Adipose tissue (tissue), 3 donors: ENCODE data around the gene ROBO1. TPM values are rescaled to one million over a fixed set of nuclear protein-coding genes. Genes with fewer than 3 reads are reported as not detected.

Experiments
- H3K27ac ChIP-seq: one replicate; pipeline ENCODE4 v1.5.1; 2013; ENCODE audit warnings: low read depth, low read length
- WGBS, 3 donors: extraction: QIAGEN DNeasy Blood & Tissue Kit; methylation state at CpG; one replicate each; pipeline ENCODE4 v1.1.7; 2013; 5-methylcytosine and 5-hydroxymethylcytosine counted together
- polyA plus RNA-seq, 3 donors: library from polyadenylated mRNA; stranded (reverse); fragments of 200-250 nt; gene quantifications; one replicate each; pipeline ENCODE4 v1.2.3, GENCODE V29; 2013
- donor health status: healthy with polysubstance abuse.
- donor health status: Bipolar disorder and iron deficiency.
- donor health status: healthy.

The ROBO1 gene
- polyA plus RNA-seq, 3 donors, result 1.8 to 12.3 (median 5.8) TPM

DNA sequence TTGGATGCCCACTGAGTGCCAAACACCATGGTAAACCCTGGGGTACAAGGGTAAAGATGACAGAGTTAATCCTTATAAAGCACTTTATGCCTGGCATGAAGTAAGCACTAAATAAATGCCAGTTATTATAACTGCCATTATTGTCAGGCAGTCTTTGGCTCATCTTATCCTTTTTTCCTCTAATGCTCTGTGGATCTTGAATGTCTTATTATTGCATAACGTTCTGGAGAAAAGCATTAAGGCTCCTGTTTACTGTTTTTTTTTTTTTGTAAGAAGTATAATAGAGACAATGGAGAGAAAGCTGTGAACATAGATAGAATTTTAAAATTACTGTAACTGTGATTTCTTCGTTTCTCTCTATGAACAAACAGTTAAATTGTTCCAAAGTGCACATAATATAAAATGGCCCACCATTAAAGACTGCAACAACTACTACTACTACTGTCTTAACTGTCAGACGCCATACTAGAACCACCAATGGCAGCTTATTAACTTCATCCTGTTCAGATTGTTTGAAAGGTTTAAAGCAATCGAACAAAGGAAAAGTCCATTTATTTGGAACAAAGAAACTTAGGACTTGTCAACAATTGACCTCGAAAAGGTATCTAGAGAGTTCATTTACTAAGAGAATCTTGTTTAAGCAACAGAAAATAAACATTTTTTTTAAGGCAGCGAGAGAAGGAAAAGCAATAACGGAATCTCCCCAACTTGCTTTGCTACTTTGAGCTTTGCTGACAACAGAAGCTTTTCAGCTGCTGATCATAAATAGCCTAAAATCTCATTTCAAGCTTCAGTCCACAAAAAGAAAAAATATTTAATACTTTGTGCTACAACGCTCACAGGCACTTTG lies 520.7 kb downstream of the ROBO1 start:
- 25 to 48% (median 40%) methylated on average over 8 of the region's 8 CpGs for WGBS, 3 donors
- no peak overlapping the region for H3K27ac ChIP-seq

DNA sequence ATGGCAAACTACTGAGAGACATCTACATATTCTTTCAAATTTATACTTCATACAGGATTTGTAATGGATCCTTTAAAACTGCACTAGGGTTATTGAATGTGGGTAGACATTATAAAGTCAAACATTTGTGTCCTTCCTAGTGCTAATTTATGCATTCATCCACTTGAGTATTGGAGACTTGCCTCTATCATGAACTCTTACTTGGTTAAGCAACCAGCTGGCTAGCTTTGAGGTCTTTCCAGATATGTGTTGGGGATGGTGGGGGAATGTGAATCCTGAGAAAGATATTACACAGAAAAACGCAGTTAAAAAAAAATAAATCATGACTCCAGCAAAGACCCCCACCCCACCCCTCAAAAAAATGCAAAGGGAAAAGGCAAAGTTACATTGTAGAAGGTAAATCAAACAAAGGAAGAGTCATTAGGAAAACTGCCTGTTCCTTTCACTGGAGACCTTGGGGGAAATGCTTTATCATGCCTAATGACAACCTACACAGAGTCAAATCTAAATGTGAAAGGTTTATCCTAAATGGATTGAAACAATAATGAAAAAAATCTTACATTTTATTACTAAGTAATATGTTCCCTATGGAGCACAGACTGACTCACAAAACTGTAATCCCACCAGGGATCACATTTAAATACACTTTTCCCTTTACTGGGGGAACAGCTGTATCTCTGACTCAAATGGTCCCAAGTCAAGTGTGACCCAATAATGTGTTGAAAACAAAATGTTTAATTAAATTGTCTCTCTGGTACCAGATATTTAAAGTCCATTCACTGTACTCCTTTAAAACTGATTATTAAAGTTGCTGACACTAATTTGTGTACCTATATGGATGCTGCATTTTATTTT lies 522.3 kb downstream of the ROBO1 start:
- no peak overlapping the region for H3K27ac ChIP-seq
- 3 to 35% (median 14%) methylated on average over 1 of the region's 1 CpG for WGBS, 3 donors

DNA sequence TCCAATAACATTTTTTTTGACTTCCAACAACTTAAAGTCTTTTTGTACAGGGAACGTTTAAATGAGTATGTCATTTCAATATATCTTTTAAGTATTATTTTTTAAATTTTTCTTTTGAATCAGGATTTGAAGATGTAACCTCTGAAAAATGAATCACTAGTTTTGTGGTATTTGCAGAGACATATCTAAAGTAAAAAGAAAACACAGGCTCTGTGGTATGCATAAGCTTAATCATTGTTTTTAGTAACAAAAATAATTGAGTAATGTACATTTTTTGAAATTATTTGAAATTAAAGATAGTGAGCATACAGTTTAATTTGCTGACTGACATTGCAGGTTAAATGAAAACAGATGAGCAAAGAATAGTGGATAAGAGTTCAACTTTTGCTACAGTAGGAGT lies 531.3 kb downstream of the ROBO1 start:
- H3K27ac ChIP-seq, result no peak overlapping the region
- 73 to 78% (median 73%) methylated on average over 1 of the region's 1 CpG for WGBS, 3 donors

DNA sequence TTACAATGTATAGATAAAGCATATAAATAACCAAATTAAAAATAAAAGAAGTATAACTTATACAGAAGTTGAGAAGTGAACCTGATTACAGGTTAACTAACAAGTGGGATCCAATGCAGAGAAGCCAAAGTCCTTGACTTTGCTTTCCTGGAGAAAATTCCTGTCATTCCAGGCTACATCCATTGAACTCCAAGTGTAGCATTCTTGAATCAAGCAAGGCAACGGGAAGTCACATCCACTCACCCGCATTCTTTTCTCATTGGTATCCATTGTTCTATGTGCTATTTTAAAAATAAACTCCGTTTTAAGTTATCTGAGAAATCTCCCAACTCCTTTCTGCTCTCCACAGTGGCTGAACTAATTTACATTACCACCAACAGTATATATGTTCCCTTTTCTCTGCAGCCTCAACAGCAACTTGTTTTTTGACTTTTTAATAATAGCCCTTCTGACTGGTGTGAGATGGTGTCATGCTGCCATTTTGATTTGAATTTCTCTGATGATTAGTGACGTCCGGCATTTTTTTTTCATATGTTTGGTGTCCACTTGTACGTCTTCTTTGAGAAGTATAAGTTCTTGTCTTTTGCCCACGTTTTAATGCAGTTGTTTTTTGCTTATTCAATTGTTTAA lies 534.3 kb downstream of the ROBO1 start:
- H3K27ac ChIP-seq, result no peak overlapping the region
- 65 to 72% (median 72%) methylated on average over 7 of the region's 7 CpGs for WGBS, 3 donors

DNA sequence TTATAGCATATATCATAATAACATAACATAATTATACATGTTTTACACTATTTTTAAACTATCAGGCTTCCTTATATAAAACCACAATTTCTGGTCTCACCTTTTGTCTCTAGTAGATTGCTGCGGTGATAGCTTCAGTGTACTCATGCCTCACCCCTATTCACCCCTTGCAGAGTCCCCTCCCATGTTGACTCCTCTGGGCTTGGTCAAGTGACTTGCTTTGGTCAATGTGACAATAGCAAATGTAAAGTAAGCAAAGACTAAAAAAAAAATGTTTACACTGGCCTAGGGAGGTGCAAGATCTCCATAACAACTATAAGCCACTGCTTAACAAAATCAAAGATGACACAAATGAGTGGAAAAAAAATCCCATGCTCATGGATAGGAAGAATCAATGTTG lies 537.5 kb downstream of the ROBO1 start:
- WGBS, 3 donors, result 86 to 92% (median 91%) methylated on average over 1 of the region's 1 CpG
- H3K27ac ChIP-seq, result no peak overlapping the region

DNA sequence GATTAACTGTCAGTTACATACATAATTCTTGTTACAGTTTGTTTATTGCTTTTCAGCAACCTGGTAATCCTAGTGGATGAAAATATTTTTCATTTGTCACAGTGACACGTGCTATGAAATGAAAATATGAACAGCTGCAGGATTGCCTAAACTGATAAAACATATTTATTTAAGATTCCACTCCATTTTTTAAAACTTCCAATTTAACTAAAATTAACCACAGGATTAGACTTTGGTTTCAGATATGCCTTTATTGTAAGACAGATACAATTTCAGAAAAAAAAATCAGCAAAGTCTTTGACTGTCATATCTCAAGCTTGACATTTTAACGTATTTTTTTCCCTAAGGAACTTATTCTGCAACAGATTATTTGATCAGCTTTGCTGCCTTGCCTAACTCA lies 550.7 kb downstream of the ROBO1 start:
- 37 to 71% (median 53%) methylated on average over 2 of the region's 2 CpGs for WGBS, 3 donors
- no peak overlapping the region for H3K27ac ChIP-seq

DNA sequence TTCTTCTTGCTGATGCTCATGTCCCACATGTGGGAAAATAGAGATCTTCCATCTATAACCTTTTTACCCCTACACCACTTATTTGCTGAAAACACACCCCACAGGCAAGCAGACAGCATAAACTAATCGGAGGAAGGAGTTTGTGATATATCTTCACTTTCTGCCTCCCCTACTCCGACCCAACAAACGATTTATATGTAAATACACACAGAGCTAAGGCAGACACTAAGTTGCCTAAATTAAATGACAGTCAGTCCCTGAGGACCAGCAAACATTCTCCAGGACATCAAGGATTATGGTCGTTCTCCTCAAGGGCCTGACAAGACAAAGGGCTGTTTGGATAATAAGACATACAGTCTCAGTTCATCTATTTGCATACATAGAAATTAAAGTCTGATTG lies 552.5 kb downstream of the ROBO1 start:
- 37 to 45% (median 41%) methylated on average over 4 of the region's 4 CpGs for WGBS, 3 donors
- H3K27ac ChIP-seq, result no peak overlapping the region

DNA sequence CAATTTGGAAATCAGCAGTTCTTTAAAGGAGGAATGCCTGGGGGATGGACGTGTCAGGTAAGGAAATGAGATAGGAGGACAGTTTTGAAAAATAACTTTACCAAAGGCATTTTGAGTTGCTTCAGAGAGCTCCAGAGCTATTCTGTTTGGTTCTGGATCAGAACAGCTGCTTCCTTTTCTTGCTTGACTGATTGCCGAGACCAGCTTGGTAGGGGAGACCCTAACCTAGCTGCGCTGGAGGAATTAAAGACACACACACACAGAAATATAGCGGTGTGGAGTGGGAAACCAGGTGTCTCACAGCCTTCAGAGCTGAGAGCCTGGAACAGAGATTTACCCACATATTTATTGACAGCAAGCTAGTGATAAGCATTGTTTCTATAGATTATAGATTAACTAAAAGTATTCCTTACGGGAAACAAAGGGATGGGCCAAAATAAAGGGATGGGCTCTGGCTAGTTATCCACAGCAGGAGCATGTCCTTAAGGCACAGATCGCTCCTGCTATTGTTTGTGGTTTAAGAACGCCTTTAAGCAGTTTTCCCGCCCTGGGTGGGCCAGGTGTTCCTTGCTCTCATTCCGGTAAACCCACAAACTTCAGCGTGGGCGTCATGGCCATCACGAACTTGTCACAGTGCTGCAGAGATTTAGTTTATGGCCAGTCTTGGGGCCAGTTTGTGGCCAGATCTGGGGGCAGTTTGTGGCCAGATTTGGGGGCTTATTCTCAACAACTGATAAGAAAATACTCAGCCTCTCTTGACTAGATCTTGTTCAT lies 556.0 kb downstream of the ROBO1 start:
- 60 to 74% (median 66%) methylated on average over 12 of the region's 12 CpGs for WGBS, 3 donors
- no peak overlapping the region for H3K27ac ChIP-seq

DNA sequence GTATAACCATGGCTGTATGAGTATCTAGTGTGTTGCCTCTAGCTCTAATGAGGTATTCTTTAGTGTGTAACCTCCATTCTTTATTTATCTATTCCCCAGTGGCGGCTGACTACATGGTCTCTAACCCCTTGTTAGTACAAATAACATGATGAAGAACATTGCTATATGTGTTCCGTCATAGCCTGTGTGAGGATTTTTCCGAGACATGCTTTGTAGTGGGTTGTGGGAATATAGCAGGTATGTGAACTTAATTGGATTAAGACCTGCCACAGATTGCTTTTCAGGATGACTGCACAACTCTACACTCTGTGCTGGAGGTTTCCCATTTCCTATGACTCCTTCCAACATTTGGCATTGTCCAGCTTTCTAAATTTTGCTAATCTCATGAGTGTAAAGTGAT lies 563.4 kb downstream of the ROBO1 start:
- WGBS, 3 donors, result 78 to 88% (median 87%) methylated on average over 3 of the region's 3 CpGs
- H3K27ac ChIP-seq, result no peak overlapping the region

DNA sequence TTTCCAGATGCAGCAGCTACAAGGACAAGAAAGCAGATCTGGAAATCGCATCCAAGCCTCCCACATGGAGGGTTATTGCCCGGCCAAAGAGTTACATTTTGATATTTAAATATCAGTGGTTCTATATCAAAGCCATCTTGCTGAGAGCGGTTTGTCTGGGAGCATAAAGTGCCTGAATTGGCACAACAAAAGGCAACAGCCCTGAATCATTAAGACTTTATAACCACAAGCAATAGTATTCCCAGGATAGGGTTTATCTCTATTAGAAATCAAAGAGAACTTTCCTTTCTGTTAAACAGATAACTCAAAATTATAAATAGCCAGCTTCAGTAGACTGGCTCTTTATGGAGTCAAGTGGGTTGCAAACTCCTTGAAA lies 564.7 kb downstream of the ROBO1 start:
- no peak overlapping the region for H3K27ac ChIP-seq
- WGBS, 3 donors, result 22 to 34% (median 33%) methylated on average over 3 of the region's 3 CpGs

DNA sequence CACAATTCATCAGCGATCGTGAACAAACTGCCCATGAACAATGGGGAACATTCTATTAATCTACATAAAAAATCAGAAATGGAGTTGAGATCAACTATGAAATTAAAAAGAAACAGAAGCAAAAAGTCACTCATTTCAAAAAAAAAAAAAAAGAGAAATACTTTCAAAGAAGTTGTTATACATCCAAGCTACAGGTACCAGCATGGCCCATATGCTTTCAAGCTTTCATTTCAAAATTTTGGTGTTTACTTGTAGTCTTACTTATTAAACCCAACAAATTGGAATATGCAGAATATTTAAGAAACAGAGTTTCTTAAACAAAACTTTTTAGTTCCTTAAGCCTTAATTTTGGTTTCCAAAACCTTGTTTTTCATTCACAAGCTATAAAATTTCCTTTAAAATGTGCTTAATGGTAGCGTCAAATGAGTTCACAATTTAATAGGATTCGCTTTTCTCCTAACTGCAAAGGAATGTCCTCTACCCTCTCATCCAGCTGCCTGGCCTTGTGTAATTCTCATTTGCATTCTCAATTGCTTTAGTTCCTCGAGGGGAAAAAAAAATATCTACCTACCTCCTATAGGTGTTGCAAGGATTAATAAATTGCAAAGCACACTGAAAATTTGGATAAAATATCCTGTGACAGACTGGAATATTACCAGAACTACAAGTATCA lies 565.2 kb downstream of the ROBO1 start:
- no peak overlapping the region for H3K27ac ChIP-seq
- 66 to 71% (median 70%) methylated on average over 5 of the region's 5 CpGs for WGBS, 3 donors

DNA sequence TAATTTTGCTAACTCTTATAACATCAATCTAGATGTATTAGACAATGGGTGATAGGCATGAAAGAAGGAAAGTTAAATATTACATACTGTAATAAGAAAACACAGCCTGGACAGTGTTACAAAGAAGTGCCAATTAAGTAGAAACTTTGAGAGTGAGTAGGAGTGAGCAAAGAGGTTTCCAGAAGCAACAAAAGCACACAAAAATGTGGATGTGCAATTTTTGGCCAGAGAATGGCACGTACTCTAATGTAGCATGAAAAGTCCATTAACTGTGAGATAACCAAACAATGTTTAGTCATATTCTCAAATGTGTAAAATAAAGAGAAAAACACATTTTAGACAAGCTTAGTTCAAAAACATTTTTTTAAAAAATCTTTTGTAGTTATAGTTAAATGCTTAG lies 567.3 kb downstream of the ROBO1 start:
- no peak overlapping the region for H3K27ac ChIP-seq
- 37 to 50% (median 45%) methylated on average over 1 of the region's 1 CpG for WGBS, 3 donors

DNA sequence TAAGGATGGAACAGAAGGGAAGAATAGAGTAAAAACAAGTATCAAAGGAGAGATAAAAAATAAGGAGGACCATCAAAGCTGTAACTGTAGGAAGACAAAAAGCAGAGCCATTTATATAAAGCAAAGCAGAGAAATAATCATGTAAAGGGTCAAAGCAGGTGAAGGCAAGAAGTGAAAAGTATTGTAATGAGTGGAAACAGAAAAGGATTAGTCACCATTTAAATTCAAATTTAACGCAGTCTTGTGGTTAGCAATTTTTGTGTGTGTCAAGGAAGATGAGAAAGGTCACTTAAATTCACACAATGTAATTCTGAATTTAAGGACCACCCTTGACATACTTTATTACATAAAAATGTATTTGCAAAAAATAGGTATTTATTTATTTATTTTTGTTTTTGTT lies 567.8 kb downstream of the ROBO1 start:
- H3K27ac ChIP-seq, result no peak overlapping the region
- WGBS, 3 donors, result 61 to 76% (median 72%) methylated on average over 1 of the region's 1 CpG

DNA sequence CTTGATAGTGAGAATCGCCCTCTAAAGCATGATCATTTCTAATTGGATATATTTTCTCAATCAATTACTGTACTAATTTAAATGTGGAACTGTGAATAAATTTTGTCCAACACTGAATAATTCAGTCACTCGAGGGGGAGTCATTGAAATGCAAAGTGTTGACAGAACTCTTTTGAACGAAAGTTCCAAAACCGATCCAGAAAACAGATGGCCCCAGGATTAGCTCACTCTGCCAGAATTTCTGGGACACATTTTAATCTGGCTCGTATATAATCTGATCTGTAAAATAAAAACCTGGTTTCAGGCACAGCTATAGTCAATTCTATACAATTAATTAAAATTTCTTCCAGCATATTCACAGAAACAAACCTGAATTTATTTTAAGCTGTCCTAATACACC lies 580.4 kb downstream of the ROBO1 start:
- 54 to 67% (median 64%) methylated on average over 5 of the region's 5 CpGs for WGBS, 3 donors
- no peak overlapping the region for H3K27ac ChIP-seq

DNA sequence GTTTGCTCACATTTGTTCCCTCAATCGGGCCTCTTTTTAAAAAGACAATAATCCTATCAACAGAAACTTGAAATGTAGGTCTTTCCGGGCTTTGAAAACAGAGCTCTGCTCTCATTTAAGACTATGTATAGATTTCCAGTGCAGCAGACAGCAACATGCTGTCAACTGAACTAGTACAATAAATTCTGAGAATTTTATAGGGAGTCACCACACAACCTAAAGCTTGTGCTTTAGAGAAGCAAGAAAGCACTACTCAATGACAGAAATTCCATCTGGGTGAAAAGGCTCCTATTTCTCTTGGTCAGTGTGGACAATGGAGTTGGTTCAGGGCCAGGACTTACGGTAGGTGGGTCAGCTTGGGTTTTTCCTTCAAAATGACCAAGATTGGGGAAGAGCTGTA lies 583.5 kb downstream of the ROBO1 start:
- no peak overlapping the region for H3K27ac ChIP-seq
- WGBS, 3 donors, result 32 to 53% (median 46%) methylated on average over 3 of the region's 3 CpGs

DNA sequence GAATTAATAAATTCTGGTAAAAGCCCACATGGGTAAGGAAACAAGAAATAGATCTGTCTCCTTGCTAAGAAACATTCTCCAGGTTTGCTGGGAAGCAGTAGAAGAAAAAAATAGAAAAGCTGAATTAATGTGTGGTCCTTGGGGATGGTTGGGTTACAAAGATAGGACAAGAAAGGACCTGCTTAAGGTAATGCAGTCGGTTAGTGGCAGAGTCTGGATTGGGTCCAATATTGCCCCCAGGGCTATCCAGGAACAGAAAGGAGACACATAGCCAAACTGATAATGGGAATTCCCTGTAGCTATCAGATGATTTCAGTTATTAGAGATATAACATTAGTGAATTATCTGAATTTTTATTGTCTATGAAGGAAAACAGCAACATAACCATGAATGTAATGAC lies 584.3 kb downstream of the ROBO1 start:
- 66 to 77% (median 71%) methylated on average over 1 of the region's 1 CpG for WGBS, 3 donors
- H3K27ac ChIP-seq, result no peak overlapping the region

DNA sequence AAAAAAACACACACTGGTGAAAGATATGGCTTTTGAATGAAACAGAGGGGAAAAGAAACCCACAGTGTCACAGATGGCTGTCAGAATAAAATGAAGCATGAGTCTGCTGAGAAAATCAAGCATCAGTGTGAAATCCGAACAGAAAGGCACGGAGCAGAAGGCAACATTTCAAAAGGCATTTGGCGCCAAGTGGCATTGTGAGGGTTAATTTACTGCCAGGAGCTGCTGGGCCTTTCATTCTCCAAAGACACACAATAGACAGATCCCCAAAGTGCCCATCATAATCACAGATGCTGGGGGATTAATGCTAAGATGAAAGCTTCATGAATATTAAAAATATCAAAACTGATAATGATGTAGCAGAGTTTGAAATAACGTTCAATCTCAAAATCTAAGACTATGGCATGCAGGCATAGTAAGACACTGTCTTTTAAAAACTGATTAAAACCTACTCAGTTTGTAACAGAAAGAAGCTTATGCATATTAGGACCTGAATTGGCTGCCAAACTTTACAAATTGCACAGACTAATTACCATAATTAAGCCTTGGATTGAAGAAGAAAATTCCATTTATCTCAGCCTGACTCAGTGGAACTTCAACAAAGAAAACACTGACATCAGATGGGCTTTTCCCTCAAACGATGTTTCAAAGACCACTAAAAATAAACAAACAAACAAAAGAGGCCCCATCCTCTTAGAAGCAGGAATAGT lies 589.2 kb downstream of the ROBO1 start:
- whole genome bisulfite sequencing, 3 donors, result 55 to 66% (median 58%) methylated on average over 5 of the region's 5 CpGs
- H3K27ac ChIP-seq, result no peak overlapping the region
